Measurements from ENCODE around the gene NBPF1.
A peak's percentile ranks its signal among the peaks of the same experiment; 100 is the strongest.
"Not testable (repeated sequence)": the region's sequence is repeated elsewhere in the genome, so short reads cannot be mapped to it uniquely, and the experiment has no call there.

Gene NBPF1

DNA sequence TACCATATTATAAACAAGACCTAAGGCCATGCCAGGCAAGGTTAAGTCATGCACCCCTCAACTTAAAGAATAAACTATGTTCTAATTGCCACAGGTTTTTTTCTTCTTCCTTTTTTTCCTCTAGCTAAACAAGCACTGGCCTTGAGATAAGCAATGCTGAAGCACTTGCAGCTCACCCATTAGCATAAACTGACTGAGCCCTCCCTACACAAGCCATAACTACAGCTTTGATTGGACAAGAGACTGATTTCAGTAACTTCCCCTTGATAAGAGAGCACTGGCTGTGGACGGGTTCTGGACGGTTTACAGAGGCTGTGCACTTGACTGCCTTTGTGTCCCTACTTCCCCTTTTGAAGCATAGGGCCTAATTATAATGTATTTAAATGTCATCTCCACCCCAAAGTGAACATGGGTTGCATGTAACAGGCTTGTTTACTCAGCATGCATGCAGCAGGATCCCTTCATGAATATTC, 72.9 kb downstream of the NBPF1 start:
- DNase-seq: not testable (repeated sequence)

DNA sequence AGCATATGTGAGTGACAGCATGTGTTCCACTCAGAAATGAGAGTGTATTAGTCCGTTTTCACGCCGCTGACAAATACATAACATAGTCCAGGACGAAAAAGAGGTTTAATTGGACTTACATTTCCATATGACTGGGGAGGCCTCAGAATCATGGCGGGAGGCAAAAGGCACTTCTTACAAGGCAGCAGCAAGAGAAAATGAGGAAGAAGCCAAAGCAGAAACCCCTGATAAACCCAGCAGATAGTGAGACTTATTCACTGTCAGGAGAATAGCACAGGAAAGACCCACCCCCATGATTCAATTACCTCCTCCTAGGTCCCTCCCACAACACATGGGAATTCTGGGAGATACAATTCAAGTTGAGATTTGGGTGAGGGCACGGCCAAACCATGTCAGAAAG, 75.8 kb downstream of the NBPF1 start:
- not testable (repeated sequence) for DNase-seq

GRCh38 chr1:16536796-16537195, 76.6 kb downstream of the NBPF1 start:
- not testable (repeated sequence) for DNase-seq

- not testable (repeated sequence) for DNase-seq
Observed at GRCh38 chr1:16535898-16536297, 77.5 kb downstream of the NBPF1 start.

- not testable (repeated sequence) for DNase-seq
Observed at GRCh38 chr1:16535487-16535886, 77.9 kb downstream of the NBPF1 start.

DNA sequence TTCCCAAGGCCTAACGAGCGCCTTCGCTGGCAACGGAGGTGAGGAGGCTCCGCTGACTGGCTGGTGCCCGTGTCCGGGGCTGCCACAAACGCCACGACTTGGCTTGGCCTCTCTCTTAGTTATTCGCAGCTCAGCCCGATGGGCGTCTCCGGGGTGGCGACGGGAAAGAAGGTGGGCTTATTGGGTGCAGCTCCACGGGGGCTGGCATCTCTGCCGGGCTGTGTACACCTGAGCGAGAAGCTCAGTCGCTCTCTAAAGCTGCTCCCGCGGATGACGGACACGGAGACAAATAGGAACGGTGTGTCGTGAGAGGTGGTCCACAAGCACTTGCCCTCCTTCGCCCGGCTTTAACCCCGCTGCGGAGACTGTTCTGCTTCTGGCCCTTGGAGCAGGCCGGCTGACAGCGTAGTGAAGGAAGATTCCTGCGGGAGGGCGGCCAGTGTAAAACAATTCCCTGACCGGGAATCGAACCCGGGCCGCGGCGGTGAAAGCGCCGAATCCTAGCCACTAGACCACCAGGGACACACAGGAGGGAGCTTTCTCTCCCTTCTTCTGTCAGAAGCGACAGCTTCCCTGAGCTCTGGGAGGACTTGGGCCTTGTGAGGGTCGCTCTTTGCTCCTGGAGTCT, 78.4 kb downstream of the NBPF1 start:
- peak; percentile 30 for DNase-seq

DNA sequence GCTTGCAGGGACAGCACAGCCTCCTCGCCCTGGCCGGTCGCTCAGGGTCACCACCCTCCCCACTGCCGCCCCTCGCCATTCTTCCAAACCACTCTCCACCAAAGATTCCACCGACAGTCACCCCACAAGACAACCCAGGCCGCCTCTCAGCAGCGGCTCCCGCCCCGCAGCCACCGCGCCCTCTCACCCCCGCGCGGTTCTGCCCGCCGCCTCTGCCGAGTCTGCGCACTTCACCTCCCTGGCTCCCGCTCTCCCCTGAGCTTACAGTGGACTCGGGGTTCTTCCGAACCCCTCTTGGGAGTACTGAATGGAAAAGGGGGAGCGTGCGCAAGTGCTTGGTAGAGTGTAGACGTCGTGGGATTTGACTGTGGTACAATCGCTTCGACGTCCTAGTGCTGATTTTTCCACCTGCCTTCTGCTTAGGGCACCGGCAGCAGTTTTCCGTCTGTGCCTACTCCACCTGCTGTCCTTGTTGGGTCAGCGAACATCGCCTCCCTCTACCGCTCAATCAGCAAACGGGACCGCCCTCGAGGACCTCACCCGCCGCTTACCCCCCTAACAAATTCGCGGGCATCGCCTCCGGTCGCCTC, 79.0 kb downstream of the NBPF1 start:
- not testable (repeated sequence) for DNase-seq

DNA sequence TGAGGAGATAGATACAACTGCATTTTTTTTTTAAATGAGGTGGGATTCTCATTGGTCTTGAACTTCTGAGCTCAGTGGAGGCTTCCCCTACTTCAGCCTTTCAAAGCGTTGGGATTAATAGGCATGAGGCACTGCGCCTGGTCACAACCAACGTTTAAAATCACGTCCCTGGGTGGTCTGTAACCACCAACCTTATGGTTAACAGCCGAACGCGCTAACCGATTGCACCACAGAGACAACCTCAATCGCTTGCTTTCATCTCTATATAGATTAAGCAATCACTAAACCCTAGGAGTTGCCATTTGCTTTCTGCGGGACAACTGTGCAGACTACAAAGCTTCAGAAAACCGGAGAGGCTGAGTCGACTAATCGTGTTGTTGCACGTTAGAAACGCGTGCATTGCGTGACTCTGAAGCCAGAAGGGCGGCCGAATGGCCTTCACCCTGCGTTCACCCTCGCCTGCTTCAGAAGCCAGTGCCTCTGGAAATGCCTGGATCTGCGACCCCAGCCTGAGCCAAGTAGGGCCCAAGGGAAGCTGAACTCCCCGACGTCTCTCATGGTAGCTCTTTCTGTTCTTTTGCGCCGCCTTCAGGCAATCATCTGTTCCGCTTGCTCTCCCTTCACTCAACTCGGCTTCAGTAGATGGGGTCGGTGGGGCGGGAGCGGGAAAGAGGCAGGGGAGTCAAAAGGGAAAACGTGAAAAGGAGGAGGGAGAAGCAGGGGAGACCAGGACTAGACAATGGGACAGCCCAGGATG, 81.0 kb downstream of the NBPF1 start:
- DNase-seq: not testable (repeated sequence)

- not testable (repeated sequence) for DNase-seq
Observed at GRCh38 chr1:16528338-16528737, 85.0 kb downstream of the NBPF1 start.

GRCh38 chr1:16525769-16526168, 87.6 kb downstream of the NBPF1 start:
- DNase-seq: not testable (repeated sequence)

- DNase-seq: not testable (repeated sequence)
Observed at GRCh38 chr1:16521679-16522078, 91.7 kb downstream of the NBPF1 start.

DNA sequence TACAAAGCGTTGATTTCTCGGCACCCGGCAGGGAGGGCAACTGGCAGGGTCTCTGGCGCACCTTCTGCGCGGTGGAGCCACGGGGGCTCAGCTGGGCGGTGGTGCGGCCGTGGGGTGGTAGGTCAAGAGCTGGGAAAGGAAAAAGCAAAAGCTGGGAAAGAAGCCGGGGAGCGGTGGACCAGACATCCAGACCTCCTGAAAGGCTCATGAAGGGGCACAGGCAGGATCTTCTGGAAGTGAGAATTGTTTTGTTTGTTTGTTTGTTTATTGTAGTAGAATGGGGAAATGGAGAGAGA, 92.1 kb downstream of the NBPF1 start:
- DNase-seq: no peak

- not testable (repeated sequence) for DNase-seq
Observed at GRCh38 chr1:16520435-16521287, 92.7 kb downstream of the NBPF1 start.

DNA sequence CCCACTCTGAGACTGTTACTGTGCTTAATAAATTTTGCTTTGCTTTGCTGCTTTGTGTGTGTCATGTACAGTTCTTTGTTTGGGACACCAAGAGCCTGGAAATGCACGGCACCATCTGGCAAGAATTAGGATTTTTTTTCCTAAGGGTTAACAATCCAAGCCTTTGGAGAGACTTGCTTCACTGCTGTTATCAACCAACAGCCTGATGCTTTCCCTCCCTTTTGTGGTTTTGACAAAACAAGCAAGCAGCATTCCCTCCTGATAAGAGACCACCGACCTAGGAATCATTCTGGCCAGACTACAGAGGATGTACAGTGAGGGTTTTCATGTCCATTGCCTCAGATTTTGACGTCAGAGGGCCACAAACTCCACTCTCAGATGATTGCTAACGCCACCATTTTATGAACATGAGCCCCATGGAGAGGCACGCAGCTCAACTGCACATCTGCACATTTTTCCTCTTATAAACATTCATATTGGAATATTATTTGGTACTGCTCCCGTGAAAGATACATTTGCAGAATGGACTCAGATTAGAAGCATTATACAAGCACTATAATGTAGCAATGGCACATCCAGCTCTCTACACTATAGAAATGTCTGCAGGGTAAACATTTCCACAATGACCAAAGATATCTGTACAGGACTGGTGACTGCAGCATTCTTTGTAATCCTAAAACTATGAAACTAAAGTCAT, 94.0 kb downstream of the NBPF1 start:
- not testable (repeated sequence) for DNase-seq

DNA sequence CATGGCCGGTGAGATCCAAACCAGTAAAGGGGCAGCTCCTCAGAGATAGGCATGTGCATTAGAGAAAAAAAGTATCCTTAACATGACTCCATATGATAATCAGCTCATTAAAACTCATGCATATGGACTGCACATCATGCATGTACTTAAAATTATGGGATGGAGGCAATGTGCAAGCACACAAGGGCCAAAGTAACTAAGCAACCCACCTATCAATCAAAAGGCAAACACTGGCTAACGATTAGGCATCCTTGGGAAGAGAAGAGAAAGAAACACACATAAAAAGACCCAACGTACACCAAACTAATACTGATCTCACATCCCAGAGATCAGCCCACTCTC, 94.5 kb downstream of the NBPF1 start:
- DNase-seq: not testable (repeated sequence)

DNA sequence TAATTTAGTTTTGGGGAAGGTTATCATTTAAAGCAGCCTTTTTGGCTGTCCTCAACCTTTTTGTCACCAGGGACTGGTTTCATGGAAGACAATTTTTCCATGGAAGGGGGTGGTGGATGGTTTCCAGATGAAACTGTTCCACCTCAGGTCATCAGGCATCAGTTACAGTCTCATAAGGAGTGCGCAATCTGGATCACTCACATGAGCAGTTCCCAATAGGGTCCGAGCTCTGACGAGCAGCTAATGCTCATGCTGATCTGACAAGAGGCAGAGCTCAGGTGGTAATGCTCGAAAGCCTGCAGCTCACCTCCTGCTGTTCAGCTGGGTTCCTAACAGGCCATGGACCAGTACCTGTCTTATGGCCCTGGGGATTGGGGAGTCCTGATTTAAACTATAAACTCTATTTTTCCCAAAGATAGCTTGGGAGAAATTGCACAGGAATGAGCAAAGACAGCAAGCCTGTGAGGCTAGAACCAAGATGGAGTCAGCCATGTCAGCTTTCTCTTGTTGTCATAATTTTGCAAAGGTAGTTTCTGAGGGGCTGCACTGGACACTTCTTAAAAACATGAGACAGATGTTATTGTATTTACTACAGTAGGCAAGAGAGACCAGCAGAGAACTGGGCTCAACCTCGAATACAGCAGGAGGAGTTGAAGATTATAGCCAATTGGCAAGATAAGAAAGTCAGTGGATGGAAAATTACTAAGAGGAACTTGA, 96.5 kb downstream of the NBPF1 start:
- not testable (repeated sequence) for DNase-seq

DNA sequence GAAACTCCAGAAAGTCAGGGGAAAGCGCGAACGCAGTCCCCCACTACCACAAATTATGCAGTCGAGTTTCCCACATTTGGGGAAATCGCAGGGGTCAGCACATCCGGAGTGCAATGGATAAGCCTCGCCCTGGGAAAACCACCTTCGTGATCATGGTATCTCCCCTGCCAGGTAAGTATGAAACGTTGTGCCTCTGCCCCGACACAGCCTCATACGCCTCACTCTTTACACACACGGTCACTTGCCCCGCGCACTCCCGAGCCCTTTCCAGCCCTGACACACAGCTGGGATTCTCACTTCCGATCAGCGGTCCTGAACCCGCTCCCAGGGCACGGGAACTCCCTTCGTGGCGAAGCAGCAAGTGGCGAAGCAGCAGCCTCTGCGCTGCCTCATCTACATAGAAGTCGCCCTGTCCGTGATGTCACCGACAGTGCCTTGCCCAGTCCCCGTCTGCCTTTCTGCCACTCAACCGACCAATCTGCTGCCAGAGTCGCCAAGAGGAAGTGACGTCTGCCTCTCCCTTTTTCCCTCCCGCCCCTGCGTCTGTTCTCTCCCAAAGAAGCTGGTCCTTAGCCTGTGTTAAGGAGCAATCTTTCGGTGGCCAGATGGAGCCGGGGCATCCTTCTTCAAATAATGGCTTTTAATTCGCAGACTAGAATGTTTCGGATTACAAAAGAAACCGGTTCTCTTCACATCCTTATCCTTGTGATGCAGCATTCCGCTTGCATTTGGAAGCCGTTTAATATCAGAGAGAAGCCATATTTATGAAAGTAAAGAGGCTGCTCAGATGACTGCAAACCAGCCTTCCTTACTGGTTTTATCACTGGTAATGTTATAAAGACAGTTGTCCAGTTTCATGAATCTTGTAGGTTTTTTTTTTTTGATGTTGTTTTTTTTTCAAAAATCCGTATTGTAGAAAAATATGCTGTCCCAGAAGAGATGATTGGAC, 99.0 kb downstream of the NBPF1 start, which contains the start of gene RNU1-1:
Gene RNU1-1 (minus strand): TSS at position 179 of the 949 bp plus-strand sequence.
- DNase-seq: peak; percentile 66

DNA sequence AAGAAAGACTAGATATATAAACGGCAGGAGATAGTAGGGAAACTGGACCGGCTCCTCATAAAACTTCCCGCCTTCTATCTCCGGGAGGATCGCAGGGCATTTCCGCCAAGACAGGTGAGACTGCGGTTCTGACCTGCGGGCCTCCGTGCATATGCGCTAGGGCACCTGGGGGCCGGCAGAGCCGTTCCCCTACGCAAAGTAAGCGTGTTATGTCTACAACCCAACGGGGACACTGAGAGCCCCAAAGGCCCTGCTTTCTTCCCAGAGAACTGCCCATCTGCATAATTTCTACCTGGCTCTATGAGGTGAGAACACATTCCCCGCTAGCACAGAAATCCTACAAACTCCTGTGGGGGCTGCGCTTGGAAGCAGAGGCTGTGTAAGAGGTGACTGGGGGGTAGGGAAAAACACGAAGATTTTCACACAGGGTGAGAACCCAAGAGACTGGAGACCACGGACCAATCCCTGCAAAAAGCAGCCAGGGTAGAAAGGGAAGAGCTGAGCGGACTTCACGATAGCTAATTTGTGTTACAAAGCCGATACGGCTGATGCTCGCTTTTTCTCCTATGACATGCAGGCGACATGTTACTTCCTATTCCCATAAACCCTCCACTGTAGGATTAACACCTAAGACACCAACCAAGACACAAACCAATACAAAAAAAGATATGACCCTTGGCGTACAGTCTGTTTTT, 99.8 kb downstream of the NBPF1 start:
- peak; percentile 49 for DNase-seq

- not testable (repeated sequence) for DNase-seq
Observed at GRCh38 chr1:16512624-16513411, 100.5 kb downstream of the NBPF1 start.
